Measurements from ENCODE around the gene FAM187B.

Gene FAM187B

DNA sequence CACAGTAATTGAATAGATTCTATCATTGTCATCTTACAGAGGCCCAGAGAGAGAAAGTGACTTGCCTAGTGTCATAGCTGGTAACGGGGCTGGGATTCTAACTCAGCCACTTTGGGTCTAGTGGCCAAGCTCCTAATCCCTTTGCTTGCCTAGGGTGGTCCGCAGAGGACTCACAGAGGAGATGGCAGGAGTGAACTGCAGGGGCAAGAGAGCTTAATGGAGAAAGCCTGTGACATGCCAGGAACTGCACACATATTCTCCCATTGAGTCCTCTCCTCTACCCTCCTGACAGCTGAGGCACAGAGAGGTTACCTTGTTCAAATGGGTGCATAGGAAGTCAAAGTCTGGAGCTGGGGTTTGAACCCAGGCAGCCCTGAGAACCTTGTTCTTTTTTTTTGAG is 22.9 kb upstream of the FAM187B start:
- no peak for DNase-seq (ENCODE audit: low read depth)
- TF ChIP-seq CTCF (conservative IDR thresholded peaks at IDR 0.05; ENCODE audit: low read depth, low read length), result no peak

GRCh38 chr19:35249848-35250711 is 21.5 kb upstream of the FAM187B start:
- TF ChIP-seq CTCF (conservative IDR thresholded peaks at IDR 0.05; ENCODE audit: low read depth, low read length), result no peak
- H3K4me3 ChIP-seq (ENCODE audit: low read length), result peak overlapping the region; percentile 56
- no peak for DNase-seq (ENCODE audit: low read depth)

More for the DNA sequence above, 22.9 kb upstream of the FAM187B start:
- H3K4me3 ChIP-seq (ENCODE audit: low read length), result no peak overlapping the region

GRCh38 chr19:35249146-35249847 is 20.8 kb upstream of the FAM187B start:
- no peak for DNase-seq (ENCODE audit: low read depth)
- peak overlapping the region; percentile 56 for H3K4me3 ChIP-seq (ENCODE audit: low read length)
- TF ChIP-seq CTCF (conservative IDR thresholded peaks at IDR 0.05; ENCODE audit: low read depth, low read length), result no peak

DNA sequence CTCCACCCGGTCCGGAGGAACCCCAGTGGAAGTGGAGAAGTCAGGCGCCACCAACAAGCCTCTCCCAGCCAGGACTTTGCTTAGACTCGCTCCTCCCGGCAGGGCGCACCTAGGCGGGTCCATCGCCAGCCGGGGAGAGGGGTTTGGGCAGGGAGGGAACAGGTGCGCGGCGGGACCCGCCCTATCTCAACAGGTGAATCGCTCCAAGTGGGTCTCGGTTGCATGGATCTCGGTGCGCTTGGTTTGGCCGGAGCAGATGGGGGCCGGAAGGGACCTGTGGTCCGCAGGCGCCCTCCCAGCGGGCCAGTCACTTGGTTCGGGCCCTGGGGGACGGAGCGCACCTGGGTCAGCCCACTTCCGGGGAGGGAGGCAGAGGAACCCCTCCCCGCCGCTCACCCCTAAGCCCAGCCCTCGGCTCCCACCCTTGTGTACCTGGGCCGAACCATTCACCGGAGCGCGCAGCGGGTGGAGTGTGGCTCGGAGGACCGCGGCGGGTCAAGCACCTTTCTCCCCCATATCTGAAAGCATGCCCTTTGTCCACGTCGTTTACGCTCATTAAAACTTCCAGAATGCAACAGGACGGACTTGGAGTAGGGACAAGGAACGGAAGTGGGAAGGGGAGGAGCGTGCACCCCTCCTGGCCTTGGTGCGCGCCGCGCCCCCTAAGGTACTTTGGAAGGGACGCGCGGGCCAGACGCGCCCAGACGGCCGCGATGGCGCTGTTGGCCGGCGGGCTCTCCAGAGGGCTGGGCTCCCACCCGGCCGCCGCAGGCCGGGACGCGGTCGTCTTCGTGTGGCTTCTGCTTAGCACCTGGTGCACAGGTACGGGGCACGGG is 20.0 kb upstream of the FAM187B start, which contains the start of gene LSR:
TSS of gene LSR (plus strand) at position 693 of the 836 bp plus-strand sequence. CDS start at position 714, 21 bp downstream.
- no peak for DNase-seq (ENCODE audit: low read depth)
- TF ChIP-seq CTCF (conservative IDR thresholded peaks at IDR 0.05; ENCODE audit: low read depth, low read length), result no peak
- peak within 1 kb of the TSS; percentile 56 for H3K4me3 ChIP-seq (ENCODE audit: low read length)

DNA sequence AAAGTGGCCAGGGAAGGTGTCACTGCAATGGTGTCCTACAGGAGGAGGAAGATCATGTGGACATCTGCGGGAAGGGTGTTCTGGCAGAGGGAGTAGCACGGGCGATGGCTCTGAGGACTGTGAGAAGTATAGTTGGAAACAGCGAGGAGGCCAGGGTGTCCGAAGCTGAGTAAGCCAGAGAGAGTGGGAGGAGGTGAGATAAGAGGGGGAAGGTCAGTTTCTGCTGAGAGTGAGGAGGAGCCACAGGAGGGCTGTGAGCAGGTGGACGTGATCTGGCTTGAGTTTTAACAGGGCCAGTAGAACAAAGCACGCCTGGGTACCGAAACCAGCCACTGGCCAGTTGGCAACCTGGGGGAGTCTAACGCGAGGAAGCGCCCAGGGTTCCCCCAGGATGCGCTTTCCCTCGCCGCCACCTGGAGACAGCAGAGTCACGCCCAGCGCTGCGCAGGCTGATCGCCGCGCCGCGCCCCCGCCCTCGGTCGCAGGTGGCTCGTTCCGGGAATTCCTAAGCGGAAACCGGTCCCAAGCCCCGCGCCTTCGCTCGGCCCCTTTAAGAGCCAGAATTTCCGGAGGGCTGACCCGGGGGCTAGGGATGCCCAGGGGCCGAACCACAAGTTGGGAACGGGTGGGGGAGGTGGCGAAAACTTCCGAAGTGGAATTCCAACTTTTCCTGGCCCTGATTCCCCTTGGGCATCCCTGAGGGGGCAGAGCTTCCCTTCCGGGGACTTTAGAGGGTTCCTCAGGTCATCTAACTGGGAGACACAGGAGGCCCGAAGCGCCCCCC is 19.2 kb upstream of the FAM187B start:
- no peak for DNase-seq (ENCODE audit: low read depth)
- H3K4me3 ChIP-seq (ENCODE audit: low read length), result peak overlapping the region; percentile 56

More for the DNA sequence above, 19.2 kb upstream of the FAM187B start:
- TF ChIP-seq CTCF (conservative IDR thresholded peaks at IDR 0.05; ENCODE audit: low read depth, low read length), result peak; percentile 38

All from retinal pigment epithelial cell (primary cell).